Dermis microvascular lymphatic vessel endothelial cell (primary cell): ENCODE results near the gene OTP. TPM values are rescaled to one million over a fixed set of nuclear protein-coding genes. Genes with fewer than 3 reads are reported as not detected.

Experiments
- DNase-seq, 2 donors: peaks; one replicate each; pipeline versions ENCODE4 v3.0.0 to v3.0.0-alpha.2; 2010; ENCODE audit warnings: low read depth in 2 of 2
- total RNA-seq: library from RNA; depleted of rRNA; stranded (reverse); fragments of >200 nt; gene quantifications from 2 replicates; pipeline ENCODE4 v1.2.1, GENCODE V29; 2014

Gene OTP
- total RNA-seq, result not detected in 2 replicates

- no peak for DNase-seq
Measured at GRCh38 chr5:77637998-77638762, at the start of gene OTP. Gene OTP (minus strand): TSS chr5:77638713. CDS start chr5:77638549, 164 bp downstream.

- DNase-seq, result no peak
Measured at GRCh38 chr5:77683171-77683732, 44.7 kb upstream of the OTP start.

GRCh38 chr5:77670526-77670925, 32.0 kb upstream of the OTP start:
- no peak for DNase-seq

- DNase-seq, result no peak
Measured at GRCh38 chr5:77669677-77670076, 31.2 kb upstream of the OTP start.

GRCh38 chr5:77663090-77663863, 24.8 kb upstream of the OTP start:
- no peak for DNase-seq

GRCh38 chr5:77662635-77663034, 24.1 kb upstream of the OTP start:
- DNase-seq, result no peak

- DNase-seq, result no peak
Measured at GRCh38 chr5:77658662-77659061, 20.1 kb upstream of the OTP start.

GRCh38 chr5:77651343-77651742, 12.8 kb upstream of the OTP start:
- DNase-seq, result no peak

GRCh38 chr5:77650686-77651085, 12.2 kb upstream of the OTP start:
- DNase-seq, result no peak

GRCh38 chr5:77649776-77650175, 11.3 kb upstream of the OTP start:
- DNase-seq, result no peak

GRCh38 chr5:77645995-77646639, 7.6 kb upstream of the OTP start:
- DNase-seq, result no peak

- DNase-seq, result peak in 1 of 2 donors; percentile 33
Measured at GRCh38 chr5:77645158-77645994, 6.9 kb upstream of the OTP start.

GRCh38 chr5:77644371-77645157, 6.1 kb upstream of the OTP start:
- DNase-seq, result no peak

GRCh38 chr5:77643654-77644370, 5.3 kb upstream of the OTP start:
- no peak for DNase-seq

GRCh38 chr5:77642738-77643653, 4.5 kb upstream of the OTP start:
- no peak for DNase-seq

- no peak for DNase-seq
Measured at GRCh38 chr5:77641963-77642737, 3.6 kb upstream of the OTP start.

GRCh38 chr5:77641397-77641943, 3.0 kb upstream of the OTP start:
- DNase-seq, result no peak
